Karpas-422 (cell line): Measurements from ENCODE around the gene AGXT2. TPM values are rescaled to one million over a fixed set of nuclear protein-coding genes. Genes with fewer than 3 reads are reported as not detected.
"Not testable (repeated sequence)": the region's sequence is repeated elsewhere in the genome, so short reads cannot be mapped to it uniquely, and the experiment has no call there.

Experiments
- DNase-seq: peaks from one replicate; pipeline ENCODE4 v3.0.0-alpha.2; 2015
- H2AFZ ChIP-seq: fragments of 200-600 bp; sonication (generic); 2 replicates; pipeline ENCODE4 v1.6.1; 2014; ENCODE audit warnings: antibody characterized with exemption, low read length, mixed read lengths
- H3K27ac ChIP-seq: fragments of 200-600 bp; sonication (generic); 2 replicates; pipeline ENCODE4 v1.5.1; 2014; ENCODE audit warnings: mild to moderate bottlenecking, low read length, moderate library complexity
- H3K27me3 ChIP-seq: fragments of 200-600 bp; sonication (generic); 2 replicates; pipeline ENCODE4 v1.6.1; 2014; ENCODE audit warnings: low read length, mixed read lengths
- H3K36me3 ChIP-seq: fragments of 200-600 bp; sonication (generic); 2 replicates; pipeline ENCODE4 v1.6.1; 2014; ENCODE audit warnings: low read length, mixed read lengths; ENCODE audit not compliant: insufficient read depth
- H3K4me1 ChIP-seq: fragments of 200-600 bp; sonication (generic); 2 replicates; pipeline ENCODE4 v1.6.1; 2014; ENCODE audit warnings: mild to moderate bottlenecking, low read length, mixed read lengths
- H3K4me2 ChIP-seq: fragments of 200-600 bp; sonication (generic); 2 replicates; pipeline ENCODE4 v1.6.1; 2014; ENCODE audit warnings: low read length, low read depth, mild to moderate bottlenecking; ENCODE audit not compliant: poor library complexity, severe bottlenecking
- H3K4me3 ChIP-seq: fragments of 200-600 bp; sonication (generic); 2 replicates; pipeline ENCODE4 v1.5.1; 2014; ENCODE audit warnings: mild to moderate bottlenecking, antibody characterized with exemption, low read length, mixed read lengths
- H3K79me2 ChIP-seq: fragments of 200-600 bp; sonication (generic); 2 replicates; pipeline ENCODE4 v1.6.1; 2014; ENCODE audit warnings: mild to moderate bottlenecking, low read length, mixed read lengths
- H3K9ac ChIP-seq: fragments of 200-600 bp; sonication (generic); 2 replicates; pipeline ENCODE4 v1.6.0; 2014; ENCODE audit warnings: low read length
- H3K9me2 ChIP-seq: fragments of 200-600 bp; sonication (generic), shearing (Covaris generic); replicated peaks from 2 replicates; pipeline ENCODE4 v1.6.0; 2014; ENCODE audit warnings: mild to moderate bottlenecking, low read length, moderate library complexity; ENCODE audit not compliant: insufficient read depth
- H3K9me3 ChIP-seq: fragments of 300-700, 200-600 bp; sonication (generic); 2 replicates; pipeline ENCODE4 v1.6.1; 2014; ENCODE audit warnings: low read length, mixed read lengths
- H4K20me1 ChIP-seq: fragments of 200-600 bp; sonication (generic); 2 replicates; pipeline ENCODE4 v1.6.1; 2014; ENCODE audit warnings: mild to moderate bottlenecking, antibody characterized with exemption, low read length, low read depth; ENCODE audit not compliant: insufficient read depth
- total RNA-seq: library from RNA; depleted of rRNA; stranded (reverse); fragments of >200 nt; shearing (Covaris generic); gene quantifications from 2 replicates; pipeline ENCODE4 v1.2.3, GENCODE V29; 2014; ENCODE audit warnings: low replicate concordance

Gene AGXT2
- total RNA-seq, 1 experiment from 2014 or later, result not detected

DNA sequence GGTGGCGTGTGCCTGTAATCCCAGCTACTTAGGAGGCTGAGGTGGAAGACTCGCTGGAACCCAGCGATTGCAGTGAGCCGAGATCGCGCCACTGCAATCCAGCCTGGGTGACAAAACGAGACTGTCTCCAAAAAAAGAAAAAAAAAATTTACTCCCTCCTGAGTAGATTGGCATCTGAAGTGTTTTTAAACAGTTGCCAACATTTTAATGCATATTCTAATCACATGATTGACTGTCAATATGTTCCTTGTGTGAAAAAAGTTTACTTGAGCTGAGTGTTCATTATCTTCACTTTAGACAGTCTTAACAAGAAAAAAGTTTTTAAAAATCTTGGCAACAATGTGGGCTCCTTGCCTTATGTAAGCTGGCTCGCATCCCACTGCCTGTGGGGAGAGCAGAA, 53.8 kb downstream of the AGXT2 start:
- Histone ChIP-seq H3K4me3 (no peak overlapping the region), H3K9ac (no peak overlapping the region), H3K36me3 (no peaks in the 10 kb centered on the region; the same call in 1 of the 2 replicates), H3K4me2 (no peak overlapping the region), H3K9me2 (no peaks in the 10 kb centered on the region), H2AFZ (no peak overlapping the region), H4K20me1 (no peaks in the 10 kb centered on the region), H3K27me3 (no peaks in the 10 kb centered on the region), H3K79me2 (no peaks in the 10 kb centered on the region), H3K9me3 (no peaks in the 10 kb centered on the region), H3K4me1 (no peaks in the 10 kb centered on the region), H3K27ac (no peak overlapping the region)
- DNase-seq, result no peak

DNA sequence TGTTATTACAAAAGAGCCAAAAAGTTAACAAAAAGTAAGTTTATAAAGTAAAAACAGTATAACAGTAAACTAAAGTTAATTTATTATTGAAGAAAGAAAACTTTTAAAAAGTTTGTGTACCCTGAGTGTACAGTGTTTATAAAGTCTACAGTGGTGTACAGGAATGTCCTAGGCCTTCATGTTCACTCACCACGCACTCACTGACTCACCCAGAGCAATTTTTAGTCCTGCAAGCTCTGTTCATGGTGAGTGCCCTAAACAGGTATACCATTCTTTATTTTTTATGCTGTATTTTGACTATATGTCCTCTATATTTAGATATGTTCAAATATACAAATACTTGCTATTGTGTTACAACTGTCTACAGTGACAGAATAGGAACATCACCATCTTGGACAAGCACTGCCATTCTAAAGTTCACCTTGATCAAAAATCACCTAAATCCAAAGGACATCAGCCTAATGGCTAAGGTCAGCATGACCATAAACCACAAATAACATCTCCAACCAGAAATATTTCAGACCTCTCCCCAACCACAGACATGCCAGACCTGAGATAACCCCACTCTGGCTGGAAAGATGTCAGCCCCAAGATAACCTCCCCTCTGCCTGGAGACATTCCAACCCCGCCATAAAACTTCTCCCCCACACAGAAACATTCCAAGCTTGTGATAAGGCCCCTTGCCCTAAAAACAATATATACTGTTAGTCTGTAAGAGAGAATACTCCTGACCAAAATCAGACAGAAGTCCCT, 56.1 kb downstream of the AGXT2 start:
- no peak for DNase-seq
- Histone ChIP-seq H4K20me1 (no peaks in the 10 kb centered on the region), H3K36me3 (no peaks in the 10 kb centered on the region; the same call in 1 of the 2 replicates), H3K9me2 (no peaks in the 10 kb centered on the region), H3K27me3 (no peaks in the 10 kb centered on the region), H3K27ac (no peak overlapping the region), H3K4me3 (no peak overlapping the region), H3K79me2 (no peaks in the 10 kb centered on the region), H3K9ac (no peak overlapping the region), H2AFZ (no peak overlapping the region), H3K4me2 (no peak overlapping the region), H3K9me3 (no peaks in the 10 kb centered on the region), H3K4me1 (no peaks in the 10 kb centered on the region)

DNA sequence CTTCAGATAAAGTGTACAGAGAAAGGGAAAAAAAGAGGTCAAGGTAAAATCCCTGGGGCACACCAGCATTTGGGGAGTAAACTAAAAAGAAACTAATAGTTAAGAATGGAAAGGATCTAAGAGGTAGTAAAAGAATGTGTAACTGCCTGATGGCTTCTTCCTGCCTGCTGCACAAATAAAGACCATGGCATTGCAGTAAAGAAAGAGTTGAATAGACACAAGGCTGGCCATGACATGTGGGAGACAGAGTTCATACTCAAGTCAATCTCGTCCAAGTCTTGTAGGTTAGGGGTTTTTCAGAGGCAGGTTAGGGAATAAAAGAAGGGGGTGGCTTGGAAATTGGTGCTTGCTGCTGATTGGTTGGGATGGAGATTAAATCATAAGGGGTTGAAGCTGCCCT, 60.8 kb downstream of the AGXT2 start:
- H3K9me3 ChIP-seq, result no peaks in the 10 kb centered on the region
- DNase-seq, result no peak
- H2AFZ ChIP-seq, result no peak overlapping the region
- no peaks in the 10 kb centered on the region for H3K36me3 ChIP-seq
- H3K4me2 ChIP-seq, result no peak overlapping the region
- no peak overlapping the region for H3K27ac ChIP-seq
- no peak overlapping the region for H3K4me3 ChIP-seq
- H3K79me2 ChIP-seq, result no peaks in the 10 kb centered on the region
- H3K4me1 ChIP-seq, result no peaks in the 10 kb centered on the region
- H3K9ac ChIP-seq, result no peak overlapping the region
- no peaks in the 10 kb centered on the region for H3K27me3 ChIP-seq
- H3K9me2 ChIP-seq, result no peaks in the 10 kb centered on the region
- no peaks in the 10 kb centered on the region for H4K20me1 ChIP-seq

DNA sequence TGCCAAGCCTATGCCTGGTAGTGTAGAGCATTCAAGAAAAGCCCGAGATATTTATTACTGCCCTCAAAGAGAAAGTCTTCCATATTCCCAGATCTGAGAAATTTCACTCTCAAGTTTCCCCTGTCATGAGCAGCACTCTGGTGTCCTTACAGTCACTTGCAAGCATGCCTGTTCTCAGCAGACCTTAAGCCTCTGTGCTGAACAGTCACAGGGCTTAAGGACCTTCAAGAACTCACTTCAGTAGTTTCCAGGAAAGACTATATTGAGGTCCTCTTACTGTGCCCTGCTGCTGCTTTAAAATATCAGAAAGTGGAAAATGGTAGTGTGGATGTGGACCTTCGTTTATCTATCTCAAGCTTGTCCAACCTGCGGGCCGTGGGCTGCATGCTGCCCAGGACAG, 64.9 kb downstream of the AGXT2 start:
- H3K9me3 ChIP-seq, result no peaks in the 10 kb centered on the region
- H3K27me3 ChIP-seq, result no peaks in the 10 kb centered on the region
- H3K9me2 ChIP-seq, result no peaks in the 10 kb centered on the region
- no peak for DNase-seq
- no peaks in the 10 kb centered on the region for H3K36me3 ChIP-seq
- H3K4me3 ChIP-seq, result no peak overlapping the region
- H3K4me1 ChIP-seq, result no peaks in the 10 kb centered on the region
- H3K4me2 ChIP-seq, result no peak overlapping the region
- H2AFZ ChIP-seq, result no peak overlapping the region
- H3K27ac ChIP-seq, result no peak overlapping the region
- H3K79me2 ChIP-seq, result no peaks in the 10 kb centered on the region
- H3K9ac ChIP-seq, result no peak overlapping the region
- no peaks in the 10 kb centered on the region for H4K20me1 ChIP-seq

DNA sequence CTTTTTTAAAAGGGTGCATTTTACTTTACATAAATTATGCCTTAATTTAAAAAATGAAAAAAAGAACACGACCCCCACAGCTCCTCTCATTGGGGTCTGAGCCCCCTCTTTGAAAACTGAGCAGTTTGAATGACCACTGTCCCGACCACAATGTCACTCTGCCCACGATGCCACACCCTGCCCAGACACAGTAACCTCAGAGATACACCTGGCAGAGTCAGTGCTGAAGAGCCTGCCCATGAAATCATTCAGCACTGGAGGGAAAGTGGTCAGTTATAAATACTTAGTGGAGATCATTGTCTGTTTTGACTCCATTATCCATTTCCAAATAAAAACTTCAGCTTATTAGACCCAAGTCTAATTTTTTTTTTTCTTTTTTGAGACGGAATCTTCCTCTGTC, 69.1 kb downstream of the AGXT2 start:
- Histone ChIP-seq H3K9ac (no peak overlapping the region), H3K9me3 (no peaks in the 10 kb centered on the region), H3K79me2 (no peaks in the 10 kb centered on the region), H3K9me2 (no peaks in the 10 kb centered on the region), H3K4me2 (no peak overlapping the region), H2AFZ (no peak overlapping the region), H3K36me3 (no peaks in the 10 kb centered on the region), H3K27me3 (no peaks in the 10 kb centered on the region), H4K20me1 (no peaks in the 10 kb centered on the region), H3K4me3 (no peak overlapping the region), H3K27ac (no peak overlapping the region), H3K4me1 (no peaks in the 10 kb centered on the region)
- DNase-seq, result no peak

DNA sequence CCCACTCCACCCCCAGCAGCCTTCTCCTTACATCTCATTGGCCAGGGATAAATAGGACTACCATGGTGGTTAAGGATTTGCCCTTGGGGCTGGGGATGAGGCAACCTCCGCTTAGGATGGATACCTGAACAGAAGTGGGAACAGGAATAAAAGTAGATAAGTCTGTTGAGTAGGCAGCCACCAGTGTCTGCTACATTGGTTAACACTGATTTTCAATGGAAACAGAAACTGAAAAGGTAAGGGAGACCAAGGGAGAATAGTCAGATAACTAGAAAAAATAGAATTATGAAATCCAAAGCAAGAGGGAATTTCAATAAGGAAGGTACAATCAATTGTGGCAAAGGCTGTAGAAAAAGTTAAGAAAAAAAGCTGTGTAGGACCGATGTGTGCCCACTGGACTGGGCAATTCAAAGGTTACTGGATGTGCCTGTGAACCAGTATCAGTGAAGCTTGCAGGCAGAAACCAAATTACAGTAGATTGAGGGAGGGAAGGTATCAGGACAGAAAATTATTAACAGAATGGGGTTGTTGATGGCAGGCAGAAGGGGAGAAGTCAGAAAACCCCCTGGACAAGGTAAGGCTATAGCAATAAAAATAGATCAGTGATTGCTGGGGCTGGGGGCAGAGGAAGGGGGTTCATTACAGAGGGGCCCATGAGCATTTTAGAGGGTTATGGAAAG, 69.7 kb downstream of the AGXT2 start:
- H3K9ac ChIP-seq, result no peak overlapping the region
- H4K20me1 ChIP-seq, result no peaks in the 10 kb centered on the region
- no peaks in the 10 kb centered on the region for H3K79me2 ChIP-seq
- H3K27me3 ChIP-seq, result no peaks in the 10 kb centered on the region
- H3K4me2 ChIP-seq, result no peak overlapping the region
- no peak for DNase-seq
- H3K9me3 ChIP-seq, result no peaks in the 10 kb centered on the region
- no peak overlapping the region for H2AFZ ChIP-seq
- no peaks in the 10 kb centered on the region for H3K4me1 ChIP-seq
- no peak overlapping the region for H3K27ac ChIP-seq
- H3K4me3 ChIP-seq, result no peak overlapping the region
- H3K9me2 ChIP-seq, result no peaks in the 10 kb centered on the region
- H3K36me3 ChIP-seq, result no peaks in the 10 kb centered on the region

DNA sequence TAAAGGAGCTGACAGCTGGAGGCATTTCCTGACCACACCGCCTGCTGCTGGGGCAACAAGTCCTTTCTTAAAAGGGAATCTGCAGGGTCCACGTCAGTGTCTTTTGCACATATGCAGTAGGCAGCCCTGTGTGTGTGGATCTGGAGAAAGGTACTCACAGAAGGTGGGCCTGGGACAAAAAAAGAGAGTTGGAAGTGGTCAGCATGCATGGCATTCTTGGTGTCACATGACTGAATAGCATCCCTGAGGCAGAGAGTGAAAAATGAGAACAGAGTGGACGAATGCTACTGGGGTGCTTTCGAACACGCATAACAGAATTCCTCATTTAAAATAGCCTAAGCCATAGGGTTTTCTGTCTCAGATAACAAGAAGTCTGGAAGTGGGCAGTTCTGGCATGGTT, 71.4 kb downstream of the AGXT2 start:
- H3K79me2 ChIP-seq, result no peaks in the 10 kb centered on the region
- no peaks in the 10 kb centered on the region for H4K20me1 ChIP-seq
- no peaks in the 10 kb centered on the region for H3K9me3 ChIP-seq
- H2AFZ ChIP-seq, result no peak overlapping the region
- no peak overlapping the region for H3K4me2 ChIP-seq
- DNase-seq, result no peak
- H3K36me3 ChIP-seq, result no peaks in the 10 kb centered on the region
- H3K4me1 ChIP-seq, result no peaks in the 10 kb centered on the region
- H3K27ac ChIP-seq, result no peak overlapping the region
- no peak overlapping the region for H3K4me3 ChIP-seq
- H3K27me3 ChIP-seq, result no peaks in the 10 kb centered on the region
- H3K9me2 ChIP-seq, result no peaks in the 10 kb centered on the region
- H3K9ac ChIP-seq, result no peak overlapping the region

DNA sequence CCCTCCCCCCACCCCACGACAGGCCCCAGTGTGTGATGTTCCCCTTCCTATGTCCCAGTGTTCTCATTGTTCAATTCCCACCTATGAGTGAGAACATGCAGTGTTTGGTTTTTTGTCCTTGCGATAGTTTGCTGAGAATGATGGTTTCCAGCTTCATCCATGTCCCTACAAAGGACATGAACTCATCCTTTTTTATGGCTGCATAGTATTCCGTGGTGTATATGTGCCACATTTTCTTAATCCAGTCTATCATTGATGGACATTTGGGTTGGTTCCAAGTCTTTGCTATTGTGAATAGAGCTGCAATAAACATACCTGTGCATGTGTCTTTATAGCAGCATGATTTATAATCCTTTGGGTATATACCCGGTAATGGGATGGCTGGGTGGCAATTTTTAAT, 76.1 kb downstream of the AGXT2 start:
- H3K4me3 ChIP-seq, H3K79me2 ChIP-seq, H3K9ac ChIP-seq, H3K27me3 ChIP-seq, H3K36me3 ChIP-seq, H2AFZ ChIP-seq, H4K20me1 ChIP-seq, H3K9me3 ChIP-seq, H3K27ac ChIP-seq, DNase-seq, H3K4me1 ChIP-seq, H3K4me2 ChIP-seq, H3K9me2 ChIP-seq: not testable (repeated sequence)
